GM12878 (cell line): ENCODE measurements around the gene SMC1B.

Source experiments
- CHD2 ChIP-seq: IDR thresholded peaks from 2 replicates; pipeline ENCODE4 v1.6.1; 2011; ENCODE audit warnings: low read depth, low read length, improper control_type of control experiment, borderline replicate concordance
- CTCF ChIP-seq, 3 experiments: IDR thresholded peaks in 2 of 3; conservative IDR thresholded peaks in 1 of 3; 2 replicates each; pipeline ENCODE4 v1.5.1; 2011; ENCODE audit warnings: low read depth in 3 of 3, low read length in 3 of 3, mild to moderate bottlenecking in 3 of 3, control low read depth in 2 of 3, moderate library complexity in 2 of 3, inconsistent platforms in 1 of 3, mixed read lengths in 1 of 3; ENCODE audit not compliant: control insufficient read depth in 2 of 3, insufficient read depth in 1 of 3; ENCODE audit errors: extremely low read depth in 1 of 3
- HDAC2 ChIP-seq: fragments of 200-600 bp; sonication (generic); IDR thresholded peaks from 2 replicates; pipeline ENCODE4 v1.6.1; 2017
- JUND ChIP-seq: IDR thresholded peaks from 2 replicates; pipeline ENCODE4 v1.6.1; 2012; ENCODE audit warnings: low read depth, mild to moderate bottlenecking, low read length, improper control_type of control experiment, moderate library complexity
- MTA2 ChIP-seq: fragments of 450-650 bp; IDR thresholded peaks from 2 replicates; pipeline ENCODE4 v1.6.1; 2016; ENCODE audit warnings: low read depth, mild to moderate bottlenecking, moderate library complexity
- PBX3 ChIP-seq: IDR thresholded peaks from 2 replicates; pipeline ENCODE4 v1.6.1; 2011; ENCODE audit warnings: mild to moderate bottlenecking, low read depth, low read length, moderate library complexity; ENCODE audit not compliant: insufficient replicate concordance
- RFX5 ChIP-seq: IDR thresholded peaks from 2 replicates; pipeline ENCODE4 v1.6.1; 2011; ENCODE audit warnings: low read depth, low read length, improper control_type of control experiment
- ZBTB33 ChIP-seq: fragments of 450-650 bp; IDR thresholded peaks from 2 replicates; pipeline ENCODE4 v1.6.1; 2017; ENCODE audit warnings: mild to moderate bottlenecking

- TF ChIP-seq MTA2, result no peak
- no peak for TF ChIP-seq HDAC2
- TF ChIP-seq CTCF (IDR thresholded peaks at IDR 0.05 in 2 of 3, conservative IDR thresholded peaks at IDR 0.05 in 1 of 3; ENCODE audit: control insufficient read depth in 2 of 3, extremely low read depth in 1 of 3, insufficient read depth in 1 of 3, low read depth in 3 of 3, low read length in 3 of 3), result no peak
- TF ChIP-seq RFX5, result no peak
- TF ChIP-seq ZBTB33, result no peak
- no peak for TF ChIP-seq PBX3
- no peak for TF ChIP-seq JUND
- no peak for TF ChIP-seq CHD2
These were observed 96.4 kb downstream of the SMC1B start for GRCh38 chr22:45316796-45317526.
